Measurements from ENCODE around the gene CRYBG2. TPM values are rescaled to one million over a fixed set of nuclear protein-coding genes. Genes with fewer than 3 reads are reported as not detected.
A peak's percentile ranks its signal among the peaks of the same experiment; 100 is the strongest.

The CRYBG2 gene
- total and polyA plus RNA-seq, 10 of the 15 experiments (the other 5 are each of a cell fraction or from before 2014, with no cell fraction given), result 0.03 to 1.2 (median 0.11) TPM; not detected in 4

DNA sequence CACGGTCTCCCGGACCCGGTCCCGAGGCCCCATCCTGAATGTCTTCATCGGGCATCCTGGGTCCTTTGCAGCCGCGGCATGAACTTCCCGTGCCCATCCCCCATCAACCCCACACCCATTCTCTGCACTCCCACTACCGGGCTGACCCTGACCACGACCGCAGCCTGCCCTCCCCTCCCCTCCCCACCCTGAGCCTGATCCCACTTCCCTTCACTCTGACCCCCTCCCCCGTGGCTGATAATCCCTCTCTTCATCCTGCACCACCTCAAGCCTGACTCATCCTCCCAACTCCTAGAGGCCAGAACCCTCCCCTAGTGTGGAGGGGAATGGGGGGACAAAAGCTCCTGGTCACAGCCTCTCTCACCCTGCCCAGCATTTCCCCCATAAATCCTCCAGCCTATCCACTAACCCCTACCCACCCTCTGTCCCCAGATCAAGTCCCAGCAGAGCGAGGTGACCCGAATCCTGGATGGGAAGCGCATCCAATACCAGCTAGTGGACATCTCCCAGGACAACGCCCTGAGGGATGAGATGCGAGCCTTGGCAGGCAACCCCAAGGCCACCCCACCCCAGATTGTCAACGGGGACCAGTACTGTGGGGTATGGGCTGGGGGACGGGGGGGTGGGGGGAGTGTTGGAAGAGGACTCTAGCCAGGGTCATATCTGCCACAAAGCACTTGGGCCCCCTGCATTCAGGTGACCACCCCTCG is 73.4 kb downstream of the CRYBG2 start:
- 0 out of 2 replicates have a peak, but pooled peaks have one; percentile 27 for TF ChIP-seq NKRF (conservative IDR thresholded peaks at IDR 0.05)
- peak; percentile 72; the same call in 1 of the 2 replicates for TF ChIP-seq HDGF (IDR thresholded peaks at IDR 0.05)
- no peak for TF ChIP-seq ATF3 (IDR thresholded peaks at IDR 0.05; ENCODE audit: borderline replicate concordance, extremely low read depth, low read depth, low read length)
- no peak for TF ChIP-seq ZBTB4 (CRISPR knock-in tag; IDR thresholded peaks at IDR 0.05)
- TF ChIP-seq PAX5 (IDR thresholded peaks at IDR 0.05; ENCODE audit: borderline replicate concordance, low read depth, low read length), result 0 out of 2 replicates have a peak, but pooled peaks have one; percentile 1
- TF ChIP-seq ETV6 (conservative IDR thresholded peaks at IDR 0.05 in 1 of 2, IDR thresholded peaks at IDR 0.05 in 1 of 2; ENCODE audit: borderline replicate concordance in 1 of 2, low read depth in 1 of 2), result no peak
- no peak for TF ChIP-seq BMI1 (IDR thresholded peaks at IDR 0.05; ENCODE audit: borderline replicate concordance)
- no peak for TF ChIP-seq PML (IDR thresholded peaks at IDR 0.05; ENCODE audit: low read length)
- TF ChIP-seq STAT3 (IDR thresholded peaks at IDR 0.05; ENCODE audit: low read depth, low read length), result no peak
- in situ Hi-C loops (cut with MboI) (no loop called here), intact Hi-C loops (cut with micrococcal nuclease; ENCODE audit: unreplicated experiment) (no loop called here)
- ATAC-seq (no peak), FAIRE-seq (no peak), DNase-seq (ENCODE audit: low read depth, low spot score) (no peak)
- RAD21 ChIA-PET (ENCODE audit: unreplicated experiment), result interaction anchor here (0.7 to 8.9 kb wide), 6 partner anchors 8 to 136 kb away, joined by 3 to 113 read pairs (median 3); partner anchors contain the start of gene CD52
- Histone ChIP-seq H3K79me2 (ENCODE audit: control insufficient read depth, insufficient read depth, low read length) (peaks cover 26% of the 10 kb centered on the region), H3K36me3 (ENCODE audit: control insufficient read depth in 2 of 2, insufficient read depth in 2 of 2, low read length in 1 of 2) (peaks cover 14 to 17% of the 10 kb centered on the region in 2 experiments), H4K20me1 (ENCODE audit: control insufficient read depth, insufficient read depth) (no peaks in the 10 kb centered on the region), H3K9ac (ENCODE audit: control insufficient read depth, insufficient read depth, low read length) (peak overlapping the region; percentile 91), H3K4me3 (peak overlapping the region; percentile 88), H3K9me3 (replicated peaks; ENCODE audit: control insufficient read depth, insufficient read depth, low read length) (no peaks in the 10 kb centered on the region), H3K27me3 (replicated peaks in 1 of 2; ENCODE audit: control insufficient read depth in 2 of 2, insufficient read depth in 2 of 2, low read length in 1 of 2) (no peaks in the 10 kb centered on the region), H3K4me2 (ENCODE audit: control insufficient read depth, insufficient read depth) (peak overlapping the region; percentile 98), H3K4me1 (ENCODE audit: control insufficient read depth, insufficient read depth, low read length) (peaks cover 53% of the 10 kb centered on the region), H2AFZ (ENCODE audit: control insufficient read depth, low read depth, low read length) (peak overlapping the region; percentile 92; the same call in 1 of the 2 replicates), H3K27ac (ENCODE audit: control insufficient read depth, insufficient read depth) (peak overlapping the region; percentile 87)
- WGBS (ENCODE audit: insufficient coverage, insufficient replicate concordance, low lambda C conversion rate, missing lambda C conversion rate), result 34% methylated on average over 17 of the region's 20 CpGs
- no TSS peak for BruUV-seq (replicated peaks)
- POLR2A ChIA-PET, result interaction anchor here (0.6 to 3.5 kb wide), 7 partner anchors 8 to 98 kb away, joined by 3 to 31 read pairs (median 5); partner anchors contain the start of gene CD52
- SMC1A ChIA-PET (ENCODE audit: uncharacterized antibody, unreplicated experiment), result interaction anchor here (1.2 to 9.1 kb wide), 4 partner anchors 8 to 45 kb away, joined by 3 to 119 read pairs (median 12); partner anchors contain the start of gene CD52
- CTCF ChIA-PET, result interaction anchor here (1.4 to 18.0 kb wide), 7 partner anchors 8 to 136 kb away, joined by 4 to 879 read pairs (median 13); partner anchors contain the start of genes CD52 and CEP85

Measured in GM12878 (cell line).